CD4-positive, alpha-beta T cell treated with Interleukin-4 for 4 hours (primary cell): Measurements from ENCODE around the gene SLC29A3.
A peak's percentile ranks its signal among the peaks of the same experiment; 100 is the strongest.
"Not testable (repeated sequence)": the region's sequence is repeated elsewhere in the genome, so short reads cannot be mapped to it uniquely, and the experiment has no call there.

Experiments
- DNase-seq: peaks from one replicate; pipeline ENCODE4 v3.0.0-alpha.2; 2020

The SLC29A3 gene

GRCh38 chr10:71319042-71319799 is at the start of gene SLC29A3:
TSS of gene SLC29A3 (plus strand) at chr10:71319259. CDS start at chr10:71319310, 51 bp downstream.
- peak; percentile 88 for DNase-seq

- DNase-seq: no peak
These were observed 49.5 kb upstream of the SLC29A3 start for GRCh38 chr10:71269301-71270288.

DNA sequence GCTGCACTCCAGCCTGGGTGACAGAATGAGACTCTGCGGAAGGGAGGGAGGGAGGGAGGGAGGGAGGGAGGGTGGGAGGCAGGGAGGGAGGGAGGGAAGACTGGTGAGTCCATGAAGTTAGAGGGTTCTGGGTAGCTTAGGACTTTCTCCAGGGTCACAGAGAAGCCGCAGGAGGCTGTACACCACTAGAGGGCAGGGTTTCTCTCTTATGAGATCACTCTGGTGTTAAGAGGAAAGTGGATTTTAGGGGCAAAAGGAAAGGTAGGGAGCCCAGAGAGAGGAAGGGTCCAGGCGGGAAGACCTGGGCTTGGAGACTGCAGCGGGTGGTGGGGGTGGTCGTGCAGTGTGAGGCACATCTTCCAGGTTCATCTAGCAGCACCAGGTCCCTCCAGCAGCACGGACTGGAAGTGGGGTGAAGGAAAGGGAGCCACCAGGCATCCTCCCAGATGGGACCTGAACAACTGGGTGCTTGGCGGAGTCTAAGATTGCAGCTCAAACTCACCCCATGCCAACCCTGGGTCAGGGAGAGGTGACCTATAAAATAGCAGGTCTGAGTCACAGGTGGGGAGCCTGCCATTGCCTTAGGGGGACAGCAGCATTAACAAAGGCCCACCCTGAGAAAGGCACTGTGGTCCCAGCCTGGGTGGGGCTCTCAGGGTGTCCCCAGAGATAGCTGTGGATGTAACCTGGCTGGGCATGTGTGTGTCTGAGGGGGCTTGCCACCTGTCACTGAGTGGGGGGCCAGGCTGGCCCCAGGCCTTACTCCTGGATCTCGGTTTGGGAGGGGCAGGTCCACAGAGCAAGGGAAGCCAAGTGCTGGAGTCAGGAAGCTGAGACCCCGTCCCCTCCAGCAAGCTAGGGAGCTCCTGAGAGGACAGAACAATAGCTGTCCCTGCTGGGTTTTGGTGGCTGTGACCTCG is 48.5 kb upstream of the SLC29A3 start:
- DNase-seq: peak; percentile 21

GRCh38 chr10:71271662-71272055 is 47.4 kb upstream of the SLC29A3 start:
- no peak for DNase-seq

GRCh38 chr10:71272056-71272771 is 46.8 kb upstream of the SLC29A3 start:
- no peak for DNase-seq

DNA sequence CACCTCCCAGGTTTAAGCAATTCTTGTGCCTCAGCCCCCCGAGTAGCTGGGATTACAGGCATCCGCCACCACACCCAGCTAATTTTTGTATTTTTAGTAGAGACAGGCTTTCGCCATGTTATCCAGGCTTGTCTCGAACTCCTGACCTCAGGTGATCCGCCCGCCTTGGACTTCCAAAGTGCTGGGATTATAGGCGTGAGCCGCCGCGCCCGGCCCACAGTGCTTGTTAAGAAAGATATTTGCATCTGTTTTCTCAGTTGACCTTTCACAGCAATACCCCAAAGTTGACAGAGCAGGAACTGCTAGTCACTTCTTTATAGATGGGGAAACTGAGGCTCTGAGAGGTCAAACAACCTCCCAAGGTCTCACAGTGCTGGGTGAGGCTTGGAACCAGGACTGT is 46.1 kb upstream of the SLC29A3 start:
- DNase-seq: not testable (repeated sequence)

DNA sequence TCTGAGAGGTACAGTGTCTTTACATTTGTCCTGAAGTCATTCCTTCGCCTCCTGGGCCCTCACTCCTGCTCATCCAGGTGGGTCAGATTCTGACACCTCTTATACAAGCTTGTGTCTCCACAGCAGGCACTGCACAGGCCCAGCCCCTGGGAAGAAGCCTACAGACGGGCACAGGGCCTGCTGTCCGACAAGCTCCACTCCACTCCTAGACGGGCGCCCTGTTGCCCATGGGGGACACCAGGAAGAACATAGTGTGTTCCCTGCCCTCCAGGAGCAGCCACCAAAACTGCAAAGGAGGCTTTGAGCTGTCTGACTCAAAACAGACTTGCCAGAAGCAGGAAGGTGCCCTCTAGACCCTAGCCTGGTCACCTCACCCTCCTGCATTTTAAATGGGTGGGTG is 45.6 kb upstream of the SLC29A3 start:
- no peak for DNase-seq

DNA sequence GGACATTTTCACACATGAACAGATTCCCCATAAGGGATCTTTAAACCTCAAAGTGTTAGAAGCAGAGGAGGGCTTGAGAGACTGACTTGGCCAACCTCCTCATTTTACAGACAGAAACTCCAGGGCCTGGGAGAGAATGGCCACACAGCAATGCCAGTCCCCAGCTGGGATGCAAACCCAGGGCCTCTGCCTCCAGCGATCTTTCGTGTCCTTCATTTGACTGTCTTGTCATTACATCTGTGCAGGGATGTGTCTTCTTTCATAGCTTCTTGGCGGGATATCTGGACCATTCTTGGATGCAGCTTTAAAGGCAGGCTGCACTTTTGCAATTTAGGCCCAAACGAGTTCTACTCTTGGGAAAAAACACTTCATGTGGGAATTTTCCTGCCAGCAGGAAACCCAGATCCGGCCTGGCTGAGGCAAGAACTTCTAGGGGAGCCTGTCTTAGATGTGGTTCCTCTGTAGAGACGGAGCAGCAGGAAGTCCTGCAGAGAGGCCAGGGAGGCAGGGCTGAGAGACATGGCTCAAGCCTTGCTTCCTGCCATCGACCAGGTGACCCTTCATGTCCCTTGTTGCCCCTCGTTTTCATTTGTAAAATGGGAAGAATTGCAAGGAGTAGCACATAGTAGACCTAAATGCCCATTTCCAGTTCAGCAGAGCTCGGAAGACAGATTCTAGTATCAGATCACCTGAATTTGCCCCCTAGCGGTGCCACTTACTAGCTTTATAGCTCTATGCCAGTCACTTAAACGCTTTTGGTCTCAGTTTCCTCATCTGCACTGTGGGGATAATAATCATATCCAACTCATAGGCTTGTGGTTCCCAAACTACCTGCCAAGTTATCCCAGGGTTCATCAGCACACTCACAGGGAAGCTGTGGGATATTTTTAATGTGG is 43.9 kb upstream of the SLC29A3 start:
- no peak for DNase-seq

DNA sequence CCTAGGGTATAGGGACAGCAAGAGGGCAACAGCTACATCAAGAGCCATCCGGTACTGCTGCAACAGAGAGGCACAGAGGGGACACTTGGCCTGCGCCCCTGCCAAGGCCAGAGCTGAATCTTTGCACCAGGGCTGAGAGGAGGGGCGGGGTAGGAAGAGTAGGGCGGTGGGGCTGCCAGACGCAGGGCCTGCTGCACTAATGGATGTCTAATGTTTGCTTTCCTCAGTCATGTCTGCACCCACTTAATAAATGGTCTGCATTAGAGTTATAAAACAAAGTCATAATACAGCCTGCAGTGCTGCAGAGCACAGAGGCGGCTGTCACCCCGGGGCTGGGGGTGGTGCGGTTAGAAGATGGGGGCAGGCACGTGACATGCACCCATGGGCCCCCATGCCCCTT is 42.2 kb upstream of the SLC29A3 start:
- no peak for DNase-seq

- no peak for DNase-seq
These were observed 41.0 kb upstream of the SLC29A3 start for GRCh38 chr10:71277914-71278665.

GRCh38 chr10:71278691-71279588 is 40.1 kb upstream of the SLC29A3 start:
- DNase-seq: no peak

DNA sequence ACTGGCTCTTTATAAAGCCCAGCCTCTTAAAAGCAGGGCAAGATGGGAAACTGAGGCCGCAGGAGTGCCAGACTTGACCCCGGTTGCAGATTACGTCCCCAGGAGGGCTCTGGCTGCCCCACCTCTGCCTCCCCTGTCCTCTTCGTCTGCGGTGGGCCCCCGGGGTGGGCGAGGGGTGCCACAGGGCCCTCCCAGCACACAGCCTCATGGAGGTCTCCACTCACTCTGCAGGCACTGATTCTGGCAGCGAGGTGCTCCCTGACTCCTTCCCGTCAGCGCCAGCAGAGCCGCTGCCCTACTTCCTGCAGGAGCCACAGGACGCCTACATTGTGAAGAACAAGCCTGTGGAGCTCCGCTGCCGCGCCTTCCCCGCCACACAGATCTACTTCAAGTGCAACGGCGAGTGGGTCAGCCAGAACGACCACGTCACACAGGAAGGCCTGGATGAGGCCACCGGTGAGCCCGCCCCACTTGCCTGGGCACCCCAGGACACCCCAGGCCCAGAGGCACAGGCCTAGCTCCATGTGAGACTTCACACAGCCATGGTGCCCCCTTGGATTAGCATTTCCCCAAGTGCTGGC is 39.4 kb upstream of the SLC29A3 start:
- no peak for DNase-seq

DNA sequence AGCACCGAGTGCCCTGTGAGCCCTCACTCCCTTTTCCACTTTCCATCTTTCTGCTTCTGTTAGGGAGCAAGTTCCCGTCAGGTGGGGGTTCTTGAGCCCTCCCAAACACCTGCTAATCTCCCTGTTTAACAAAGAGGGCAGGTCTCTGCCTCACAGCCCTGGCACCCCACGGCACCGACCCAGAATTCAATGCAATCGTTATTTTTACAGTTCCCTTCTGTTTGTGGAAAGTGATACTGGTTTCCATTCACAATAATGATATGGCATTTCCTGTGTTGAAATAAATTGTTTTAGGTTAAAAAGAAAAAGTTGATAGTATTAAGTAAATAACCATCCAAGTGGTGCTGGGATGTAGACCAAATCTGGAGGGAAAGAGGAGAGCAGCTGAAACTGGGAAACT is 38.8 kb upstream of the SLC29A3 start:
- no peak for DNase-seq

GRCh38 chr10:71280825-71281224 is 38.2 kb upstream of the SLC29A3 start:
- no peak for DNase-seq

GRCh38 chr10:71281646-71282322 is 37.3 kb upstream of the SLC29A3 start:
- DNase-seq: no peak

GRCh38 chr10:71282323-71282680 is 36.8 kb upstream of the SLC29A3 start:
- no peak for DNase-seq

DNA sequence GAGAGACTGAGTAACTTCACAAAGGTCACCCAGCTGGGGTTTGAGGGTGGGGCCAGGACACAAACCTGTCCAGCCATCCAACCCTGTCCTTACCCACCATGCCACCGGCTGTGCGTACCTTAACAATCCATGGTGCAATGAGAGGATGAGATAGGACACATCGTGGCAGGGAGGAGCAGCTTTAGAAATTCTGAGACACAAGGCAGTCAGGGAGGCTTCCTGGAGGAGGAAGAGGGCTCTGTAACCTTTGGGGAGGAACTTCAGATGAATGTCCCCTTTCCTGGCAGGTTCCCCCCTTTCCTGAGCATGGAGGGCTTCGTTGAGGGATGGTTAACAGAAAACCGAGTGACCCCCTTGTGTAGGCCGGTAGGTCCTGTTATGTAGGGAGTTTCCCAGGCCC is 35.6 kb upstream of the SLC29A3 start:
- no peak for DNase-seq

GRCh38 chr10:71283876-71284275 is 35.2 kb upstream of the SLC29A3 start:
- DNase-seq: no peak
